Type B pancreatic cell (in vitro differentiated cells): ENCODE data around the gene CYBA. TPM values are rescaled to one million over a fixed set of nuclear protein-coding genes. Genes with fewer than 3 reads are reported as not detected.

ENCODE experiments used
- DNase-seq: peaks from one replicate; pipeline ENCODE4 v3.0.0; 2021; ENCODE audit warnings: mixed read lengths; ENCODE audit not compliant: unreplicated experiment; ENCODE audit errors: extremely low spot score
- H3K27ac Mint-ChIP-seq: 2 replicates; pipeline ENCODE4 v1.8.0; 2021; ENCODE audit warnings: mild to moderate bottlenecking, mixed read lengths
- H3K27me3 Mint-ChIP-seq: 2 replicates; pipeline ENCODE4 v1.8.0; 2021; ENCODE audit warnings: mixed read lengths
- H3K36me3 Mint-ChIP-seq: 2 replicates; pipeline ENCODE4 v1.8.0; 2021; ENCODE audit warnings: mixed read lengths
- H3K4me1 Mint-ChIP-seq: one replicate; pipeline ENCODE4 v1.8.0; 2021; ENCODE audit warnings: mixed read lengths; ENCODE audit not compliant: unreplicated experiment
- H3K4me3 Mint-ChIP-seq: 2 replicates; pipeline ENCODE4 v1.8.0; 2021; ENCODE audit warnings: mild to moderate bottlenecking, mixed read lengths
- H3K9me3 Mint-ChIP-seq: 2 replicates; pipeline ENCODE4 v1.8.0; 2021; ENCODE audit warnings: mixed read lengths
- CTCF ChIP-seq: fragments of 200-600 bp; sonication (generic); conservative IDR thresholded peaks from 2 replicates; pipeline ENCODE4 v1.5.0; 2021; ENCODE audit warnings: antibody characterized with exemption, mild to moderate bottlenecking
- total RNA-seq: library from RNA; stranded (reverse); gene quantifications from 2 replicates; pipeline ENCODE4 v1.2.1, GENCODE V29; 2021; ENCODE audit warnings: low replicate concordance

The CYBA gene
- total RNA-seq, 1 donor from 2014 or later, result 120 TPM

- Mint-ChIP-seq H3K4me1 (peaks cover 7% of the 10 kb centered on the region), H3K4me3 (peak overlapping the region; percentile 65), H3K9me3 (no peaks in the 10 kb centered on the region), H3K27me3 (no peaks in the 10 kb centered on the region), H3K27ac (no peak overlapping the region), H3K36me3 (peaks cover 3% of the 10 kb centered on the region)
- TF ChIP-seq CTCF, result no peak
- no peak for DNase-seq
Measured at GRCh38 chr16:88665148-88665547, 14.3 kb upstream of the CYBA start.

- peak; percentile 98 for DNase-seq
- H3K4me3 Mint-ChIP-seq, result peak within 1 kb of the TSS; percentile 93
- H3K4me1 Mint-ChIP-seq, result peaks cover 7% of the 10 kb centered on the region
- no peaks in the 10 kb centered on the region for H3K27me3 Mint-ChIP-seq
- no peaks in the 10 kb centered on the region for H3K9me3 Mint-ChIP-seq
- no peaks in the 10 kb centered on the region for H3K36me3 Mint-ChIP-seq
- TF ChIP-seq CTCF, result no peak
- peak within 1 kb of the TSS; percentile 93 for H3K27ac Mint-ChIP-seq
Measured at GRCh38 chr16:88662843-88663606, 12.2 kb upstream of the CYBA start, which contains the start of gene MVD. MVD (minus strand) TSS chr16:88663091; CDS start chr16:88663080, 11 bp downstream.

- no peaks in the 10 kb centered on the region for H3K9me3 Mint-ChIP-seq
Measured at GRCh38 chr16:88662222-88662842, 11.5 kb upstream of the CYBA start.

GRCh38 chr16:88661468-88661867 lies 10.6 kb upstream of the CYBA start:
- H3K27me3 Mint-ChIP-seq, result no peaks in the 10 kb centered on the region
- DNase-seq, result no peak
- H3K27ac Mint-ChIP-seq, result peak overlapping the region; percentile 9
- H3K4me3 Mint-ChIP-seq, result peak overlapping the region; percentile 92
- no peaks in the 10 kb centered on the region for H3K36me3 Mint-ChIP-seq
- no peak for TF ChIP-seq CTCF
- no peaks in the 10 kb centered on the region for H3K4me1 Mint-ChIP-seq
- no peaks in the 10 kb centered on the region for H3K9me3 Mint-ChIP-seq

More at GRCh38 chr16:88662222-88662842, 11.5 kb upstream of the CYBA start:
- peak overlapping the region; percentile 93 for H3K27ac Mint-ChIP-seq
- peak overlapping the region; percentile 92 for H3K4me3 Mint-ChIP-seq
- H3K4me1 Mint-ChIP-seq, result peaks cover 2% of the 10 kb centered on the region
- no peaks in the 10 kb centered on the region for H3K36me3 Mint-ChIP-seq
- DNase-seq, result no peak
- no peaks in the 10 kb centered on the region for H3K27me3 Mint-ChIP-seq
- no peak for TF ChIP-seq CTCF

GRCh38 chr16:88659160-88659559 lies 8.3 kb upstream of the CYBA start:
- Mint-ChIP-seq H3K4me1 (no peaks in the 10 kb centered on the region), H3K36me3 (no peaks in the 10 kb centered on the region), H3K27ac (no peak overlapping the region), H3K27me3 (no peaks in the 10 kb centered on the region), H3K9me3 (no peaks in the 10 kb centered on the region), H3K4me3 (no peak overlapping the region)
- DNase-seq, result no peak
- TF ChIP-seq CTCF, result no peak
